HG02763 (cell line): ENCODE data around the gene USP4.

Experiments
- ATAC-seq: cut with Tn5 transposase; IDR thresholded peaks from one replicate; pipeline ENCODE4 v1.9.1; 2021; ENCODE audit warnings: mild to moderate bottlenecking, moderate library complexity; ENCODE audit not compliant: unreplicated experiment

Gene USP4

DNA sequence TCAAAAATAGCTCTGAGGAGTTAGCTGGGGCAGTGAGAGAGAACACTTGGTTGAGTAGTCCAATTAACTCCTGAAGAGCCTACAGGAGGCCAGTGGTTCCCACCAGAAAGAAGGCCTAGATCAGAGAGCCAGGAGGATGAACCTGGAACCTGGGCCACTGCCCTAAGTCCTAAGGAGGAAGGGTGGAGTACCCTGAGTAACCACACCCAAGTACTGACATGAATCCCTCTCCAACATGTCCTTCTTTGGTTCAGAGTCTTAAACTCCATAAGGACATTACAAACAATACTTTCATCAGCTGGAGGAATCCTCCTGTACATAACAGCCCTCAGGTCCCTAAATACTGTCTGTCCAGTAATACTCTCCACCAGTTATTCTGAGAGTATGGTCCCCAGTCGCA lies 37.2 kb downstream of the USP4 start:
- no peak for ATAC-seq

DNA sequence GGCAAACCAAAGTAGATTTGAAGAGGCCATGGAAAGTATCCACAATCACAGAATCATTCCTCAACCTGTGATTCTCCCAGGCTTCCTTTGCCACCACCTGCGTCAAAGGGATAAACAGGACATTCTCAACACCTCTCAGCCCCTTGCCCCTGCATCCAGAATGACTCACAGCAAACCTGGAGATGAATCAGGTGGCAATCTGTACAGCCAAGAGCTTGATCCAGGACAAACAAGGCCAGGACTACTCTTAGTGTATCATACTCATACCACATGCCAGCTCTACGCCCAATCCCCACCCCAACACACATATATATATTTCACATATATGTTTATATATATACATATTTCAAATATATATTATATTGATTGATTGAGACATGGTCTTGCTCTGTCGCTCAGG lies 39.3 kb downstream of the USP4 start:
- ATAC-seq: no peak

DNA sequence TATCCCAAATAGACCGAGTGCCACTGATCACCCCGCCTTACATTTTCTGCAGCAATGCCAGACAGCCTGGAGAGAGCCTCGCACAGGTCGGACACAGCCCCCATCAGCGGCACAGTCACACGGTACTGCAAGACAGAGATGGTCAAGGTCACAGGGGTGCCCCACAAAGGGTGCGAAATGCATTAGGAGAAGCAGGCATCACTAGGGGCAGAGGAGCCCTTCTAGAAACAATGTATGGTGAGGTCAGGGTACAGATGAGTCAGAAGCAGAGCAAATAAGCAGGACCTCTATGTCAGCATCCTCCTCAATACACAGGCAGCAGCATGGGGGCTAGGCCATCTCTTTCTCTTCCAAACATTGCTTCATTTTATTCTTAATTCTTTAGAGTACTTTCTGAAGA lies 41.3 kb downstream of the USP4 start:
- ATAC-seq: no peak

- no peak for ATAC-seq
Observed at GRCh38 chr3:49296781-49297411, 43.0 kb downstream of the USP4 start.

DNA sequence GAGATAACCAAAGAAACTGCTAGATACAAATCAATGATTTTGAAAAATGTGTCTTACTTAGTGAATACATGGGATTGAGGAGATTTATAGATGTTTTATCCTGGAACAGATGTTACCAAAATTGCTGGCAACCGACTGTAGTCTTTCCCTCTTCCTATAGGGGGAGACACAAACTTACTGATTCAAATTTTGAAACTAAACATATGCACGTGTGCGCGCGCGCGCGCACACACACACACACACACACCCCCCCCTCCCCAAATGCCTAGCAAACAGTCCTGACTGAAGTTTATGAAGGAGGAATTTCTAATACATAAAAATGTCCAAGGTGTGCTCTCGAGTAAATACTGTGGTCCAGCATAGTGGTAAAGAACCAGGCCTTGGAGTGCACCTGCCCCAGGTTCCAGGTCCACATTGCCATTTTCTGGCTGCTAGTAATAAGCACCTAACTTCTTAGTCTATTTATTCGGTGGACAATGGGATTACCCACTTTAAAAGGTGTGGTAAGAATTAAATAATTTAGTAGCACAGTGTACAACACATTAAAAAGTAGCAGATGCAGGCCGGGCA lies 44.3 kb downstream of the USP4 start:
- no peak for ATAC-seq

- no peak for ATAC-seq
Observed at GRCh38 chr3:49294343-49294742, 45.5 kb downstream of the USP4 start.

- no peak for ATAC-seq
Observed at GRCh38 chr3:49283997-49284396, 55.9 kb downstream of the USP4 start.

GRCh38 chr3:49279376-49279775 lies 60.5 kb downstream of the USP4 start:
- ATAC-seq: no peak

DNA sequence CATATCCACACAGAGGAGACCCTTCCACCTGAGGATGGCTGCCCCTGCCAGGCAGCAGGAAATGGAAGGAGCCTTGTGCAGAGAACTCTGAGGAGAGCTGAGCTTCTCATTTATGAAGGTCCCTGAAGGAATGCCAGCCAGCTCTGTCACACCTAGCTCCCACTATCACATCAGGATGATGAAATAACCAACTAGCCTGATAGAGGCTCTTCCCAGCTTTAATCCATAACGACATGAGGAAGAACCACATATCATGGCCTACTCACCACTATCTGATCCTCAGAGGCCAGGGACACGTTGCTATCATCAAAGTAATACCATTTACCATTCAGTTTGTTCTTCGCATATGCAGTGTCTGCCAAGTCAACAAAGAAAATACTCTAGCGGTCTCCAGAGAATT lies 61.3 kb downstream of the USP4 start:
- no peak for ATAC-seq

DNA sequence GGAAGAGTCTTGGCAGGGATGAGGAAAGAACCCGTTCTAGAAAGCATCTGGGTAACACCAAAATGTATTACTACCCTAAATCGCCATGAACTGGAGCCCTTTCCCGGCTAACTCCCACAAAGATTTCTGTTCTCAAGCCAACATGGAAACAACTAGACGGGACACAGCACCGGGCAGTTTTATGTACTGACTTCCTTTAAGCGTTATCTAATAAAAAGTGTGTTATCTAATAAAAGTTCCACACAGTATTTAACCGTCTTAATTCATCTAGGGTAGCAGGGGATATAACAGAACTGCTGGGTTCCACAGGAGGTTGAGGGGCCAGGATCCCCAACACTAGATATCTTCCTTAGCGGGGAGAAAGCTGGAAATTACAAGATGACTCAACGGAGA lies 62.5 kb downstream of the USP4 start:
- no peak for ATAC-seq

GRCh38 chr3:49276475-49277382 lies 63.1 kb downstream of the USP4 start, which contains the start of gene C3orf62:
Gene C3orf62, minus strand, starts transcription at chr3:49277232. Its CDS starts 360 bp downstream, at chr3:49276872.
- ATAC-seq: no peak

- no peak for ATAC-seq
Observed at GRCh38 chr3:49273825-49274532, 65.9 kb downstream of the USP4 start.

DNA sequence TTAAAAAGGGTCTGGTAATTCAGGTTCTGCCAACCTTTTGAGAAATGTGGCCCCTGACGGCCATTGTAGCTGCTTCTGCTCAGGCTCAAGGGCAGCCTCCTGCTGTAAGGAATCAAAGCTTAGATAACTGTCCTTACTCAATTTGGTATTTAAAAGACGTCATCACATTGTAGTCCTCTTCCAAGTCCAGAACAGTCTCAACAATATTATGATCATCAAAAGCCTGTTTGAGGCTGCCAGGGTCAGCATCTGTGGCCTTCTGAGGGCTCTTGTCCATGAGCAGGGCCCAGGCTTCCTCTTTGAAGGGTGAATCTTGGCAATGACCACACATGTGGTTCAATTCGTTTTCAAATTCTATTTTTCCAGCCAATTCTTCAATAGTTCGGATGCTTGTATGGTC lies 68.8 kb downstream of the USP4 start:
- no peak for ATAC-seq

GRCh38 chr3:49270156-49270500 lies 69.7 kb downstream of the USP4 start:
- no peak for ATAC-seq

DNA sequence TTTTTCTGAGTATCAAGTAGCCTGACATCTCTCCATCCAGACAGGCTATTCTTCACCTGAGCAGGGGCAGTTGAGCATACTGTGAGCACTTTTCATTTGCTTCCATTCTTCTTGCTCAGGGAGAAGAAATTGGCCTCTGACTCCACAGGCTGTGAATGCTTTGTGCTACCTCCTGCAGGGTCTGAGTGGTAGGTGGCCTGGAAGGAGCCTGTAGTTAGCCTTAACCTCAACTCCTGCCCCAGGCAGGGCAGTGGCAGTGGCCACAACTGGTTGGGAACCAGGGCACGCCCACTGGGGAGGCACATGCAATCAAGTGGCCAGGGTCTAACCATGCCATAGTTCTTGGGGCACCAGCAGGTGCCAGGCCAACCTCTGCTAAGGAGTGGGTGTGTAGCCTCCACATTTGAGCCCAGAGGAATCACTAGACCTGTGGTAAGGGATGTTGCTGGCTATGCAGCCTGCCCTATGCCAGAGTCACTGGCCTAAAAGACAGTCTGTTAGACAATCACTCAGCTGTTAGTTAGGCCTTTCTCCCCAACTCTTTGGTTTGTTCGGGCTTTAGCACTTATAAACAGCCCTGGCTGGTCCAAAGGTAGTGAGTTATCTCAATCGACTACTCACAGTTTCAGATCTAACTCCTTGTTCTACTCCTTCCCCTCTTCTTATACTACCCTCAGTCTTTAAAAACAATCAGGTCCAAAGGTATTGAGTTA lies 70.3 kb downstream of the USP4 start:
- ATAC-seq: no peak

GRCh38 chr3:49266410-49267095 lies 73.3 kb downstream of the USP4 start:
- no peak for ATAC-seq

- no peak for ATAC-seq
Observed at GRCh38 chr3:49265661-49266386, 74.0 kb downstream of the USP4 start.

DNA sequence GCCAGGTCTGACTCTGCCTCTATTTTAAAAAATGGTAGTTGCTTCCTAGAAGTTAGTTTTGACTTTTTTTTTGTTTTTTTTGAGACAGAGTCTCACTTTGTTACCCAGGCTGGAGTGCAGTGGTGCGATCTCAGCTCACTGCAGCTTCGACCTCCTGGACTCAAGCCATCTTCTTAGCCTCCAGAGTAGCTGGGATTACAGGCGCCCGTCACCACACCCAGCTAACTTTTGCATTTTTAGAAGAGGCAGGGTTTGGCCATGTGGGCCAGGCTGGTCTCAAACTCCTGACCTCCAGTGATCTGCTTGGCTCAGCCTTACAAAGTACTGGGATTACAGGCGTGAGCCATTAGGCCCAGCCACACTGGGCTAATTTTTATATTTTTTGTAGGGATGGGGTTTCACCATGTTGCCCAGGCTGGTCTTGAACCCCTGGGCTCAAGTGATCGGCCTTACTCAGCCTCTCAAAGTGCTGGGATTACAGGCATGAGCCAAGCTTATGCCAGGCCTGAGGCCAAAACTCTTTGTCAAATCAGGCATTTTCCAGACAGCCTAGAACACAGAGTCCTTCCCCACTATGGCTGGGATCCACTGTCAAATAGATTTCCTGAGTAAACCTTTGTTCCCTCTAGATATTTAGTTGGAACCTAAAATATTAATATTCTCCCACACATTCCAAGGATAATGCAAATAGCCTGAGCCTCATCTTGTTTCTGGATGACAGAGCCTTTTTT lies 76.5 kb downstream of the USP4 start:
- no peak for ATAC-seq

DNA sequence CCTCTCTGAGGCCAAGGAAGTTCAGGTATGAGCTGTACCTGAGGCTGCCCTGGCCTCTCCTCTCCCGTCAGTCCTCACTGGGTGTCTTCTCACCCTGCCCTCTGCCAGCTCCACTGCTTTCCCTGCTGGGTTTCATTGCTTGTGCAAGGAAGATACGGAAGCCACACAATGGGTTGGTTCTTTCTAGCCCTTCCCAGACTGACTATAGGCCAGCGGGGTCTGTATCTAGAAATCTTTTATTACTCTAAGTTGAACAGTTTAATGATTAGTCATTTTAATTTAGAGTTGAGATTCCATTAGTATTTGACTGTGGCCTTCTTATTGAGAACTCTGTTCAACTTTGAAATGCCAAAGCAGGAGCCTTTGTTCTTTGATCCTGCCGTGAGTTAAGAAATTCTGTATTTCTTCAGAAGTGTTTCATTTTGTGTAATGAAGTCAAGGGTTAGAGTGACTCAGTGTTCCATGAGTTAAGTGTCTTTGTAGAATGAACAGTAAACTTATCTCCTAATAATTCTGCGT lies 79.0 kb downstream of the USP4 start:
- ATAC-seq: no peak
